ENCODE data around the gene CRIM1.
A peak's percentile ranks its signal among the peaks of the same experiment; 100 is the strongest.

CRIM1 gene

GRCh38 chr2:36486521-36487044, 131.0 kb downstream of the CRIM1 start:
- no peak for DNase-seq

GRCh38 chr2:36487947-36488346, 132.4 kb downstream of the CRIM1 start:
- no peak for DNase-seq

GRCh38 chr2:36489281-36489680, 133.7 kb downstream of the CRIM1 start:
- no peak for DNase-seq

GRCh38 chr2:36490749-36491148, 135.2 kb downstream of the CRIM1 start:
- DNase-seq = no peak

- DNase-seq = no peak
Observed at GRCh38 chr2:36492216-36492945, 136.8 kb downstream of the CRIM1 start.

GRCh38 chr2:36493306-36493705, 137.7 kb downstream of the CRIM1 start:
- no peak for DNase-seq

- DNase-seq = no peak
Observed at GRCh38 chr2:36497570-36498163, 142.1 kb downstream of the CRIM1 start.

- DNase-seq = peak; percentile 47
Observed at GRCh38 chr2:36499128-36499820, 143.7 kb downstream of the CRIM1 start.

- no peak for DNase-seq
Observed at GRCh38 chr2:36500072-36500471, 144.5 kb downstream of the CRIM1 start.

- DNase-seq = no peak
Observed at GRCh38 chr2:36502081-36502480, 146.5 kb downstream of the CRIM1 start.

- DNase-seq = peak; percentile 72
Observed at GRCh38 chr2:36507408-36507812, 151.8 kb downstream of the CRIM1 start.

- no peak for DNase-seq
Observed at GRCh38 chr2:36509075-36509474, 153.5 kb downstream of the CRIM1 start.

- DNase-seq = no peak
Observed at GRCh38 chr2:36511858-36512603, 156.5 kb downstream of the CRIM1 start.

- no peak for DNase-seq
Observed at GRCh38 chr2:36512705-36513104, 157.1 kb downstream of the CRIM1 start.

- no peak for DNase-seq
Observed at GRCh38 chr2:36513661-36514060, 158.1 kb downstream of the CRIM1 start.

- no peak for DNase-seq
Observed at GRCh38 chr2:36515538-36515937, 160.0 kb downstream of the CRIM1 start.

GRCh38 chr2:36516136-36516870, 160.7 kb downstream of the CRIM1 start:
- DNase-seq = no peak

- no peak for DNase-seq
Observed at GRCh38 chr2:36520431-36520830, 164.9 kb downstream of the CRIM1 start.

GRCh38 chr2:36523153-36523552, 167.6 kb downstream of the CRIM1 start:
- DNase-seq = no peak

- no peak for DNase-seq
Observed at GRCh38 chr2:36525245-36525644, 169.7 kb downstream of the CRIM1 start.

- DNase-seq = no peak
Observed at GRCh38 chr2:36526226-36526625, 170.6 kb downstream of the CRIM1 start.

GRCh38 chr2:36528274-36528673, 172.7 kb downstream of the CRIM1 start:
- DNase-seq = no peak

Data from DMS53 (cell line).